SK-N-SH (cell line): Measurements from ENCODE around the gene ELMO1. TPM values are rescaled to one million over a fixed set of nuclear protein-coding genes. Genes with fewer than 3 reads are reported as not detected.

Experiments
- CTCF ChIA-PET: fragments of 300-600, 350-600 bp; formaldehyde crosslinking; extraction: SDS; loops from one replicate; lab custom pipeline; 2021; lab: Yijun Ruan, JAX
- POLR2A ChIA-PET: fragments of 350-600 bp; sonication (Branson Sonifier 250); formaldehyde crosslinking; extraction: SDS; loops from one replicate; lab custom pipeline; 2020; ENCODE audit warnings: antibody characterized with exemption, inconsistent platforms; lab: Yijun Ruan, JAX
- DNase-seq: peaks from one replicate; pipeline ENCODE4 v3.0.0; 2012
- H2AFZ ChIP-seq: fragments of 200-600 bp; sonication (generic); 2 replicates; pipeline ENCODE4 v1.8.1; 2016; ENCODE audit warnings: antibody characterized with exemption, mild to moderate bottlenecking, low read depth
- H3F3A ChIP-seq: fragments of 200-600 bp; sonication (generic); replicated peaks from 2 replicates; pipeline ENCODE3; 2016; ENCODE audit warnings: antibody characterized with exemption, mild to moderate bottlenecking; ENCODE audit not compliant: insufficient read depth
- H3K27ac ChIP-seq, 2 experiments: fragments of 200-500 bp in 1 of 2; fragments of 200-600 bp in 1 of 2; sonication (Bioruptor generic) in 1 of 2; sonication (generic), shearing (Covaris generic) in 1 of 2; 2 replicates each; pipeline versions ENCODE4 v1.5.1 to v1.6.1; 2014 to 2016; ENCODE audit warnings: low read depth in 2 of 2, inconsistent platforms in 1 of 2, low read length in 1 of 2, mild to moderate bottlenecking in 1 of 2, mixed read lengths in 1 of 2
- H3K27me3 ChIP-seq: fragments of 200-600 bp; sonication (generic), shearing (Covaris generic); 2 replicates; pipeline ENCODE4 v1.6.1; 2016; ENCODE audit warnings: mixed run types; ENCODE audit not compliant: insufficient read depth
- H3K36me3 ChIP-seq, 2 experiments: fragments of 200-500 bp in 1 of 2; fragments of 200-600 bp in 1 of 2; sonication (Bioruptor generic) in 1 of 2; sonication (generic) in 1 of 2; replicated peaks in 1 of 2; 2 replicates each; pipeline versions ENCODE3 to v1.5.1; 2014 to 2016; ENCODE audit warnings: low read length in 1 of 2, mild to moderate bottlenecking in 1 of 2; ENCODE audit not compliant: insufficient read depth in 2 of 2, control insufficient read depth in 1 of 2
- H3K4me1 ChIP-seq, 2 experiments: fragments of 200-500 bp in 1 of 2; fragments of 200-600 bp in 1 of 2; sonication (Bioruptor generic) in 1 of 2; sonication (generic), shearing (Covaris generic) in 1 of 2; 2 replicates each; pipeline versions ENCODE4 v1.5.1 to v1.6.1; 2014 to 2016; ENCODE audit warnings: low read depth in 1 of 2, low read length in 1 of 2, mixed run types in 1 of 2; ENCODE audit not compliant: insufficient read depth in 2 of 2, control insufficient read depth in 1 of 2
- H3K4me2 ChIP-seq: fragments of 200-600 bp; sonication (generic), shearing (Covaris generic); 2 replicates; pipeline ENCODE4 v1.6.1; 2017; ENCODE audit warnings: mixed run types
- H3K4me3 ChIP-seq, 2 experiments: fragments of 200-500 bp in 1 of 2; fragments of 200-600 bp in 1 of 2; sonication (Bioruptor generic) in 1 of 2; sonication (generic), shearing (Covaris generic) in 1 of 2; 2 replicates each; pipeline versions ENCODE4 v1.5.1 to v1.8.1; 2014 to 2016; ENCODE audit warnings: low read depth in 2 of 2, inconsistent platforms in 1 of 2, low read length in 1 of 2, mild to moderate bottlenecking in 1 of 2, mixed read lengths in 1 of 2, moderate library complexity in 1 of 2
- H3K79me2 ChIP-seq: fragments of 200-600 bp; sonication (generic); 2 replicates; pipeline ENCODE4 v1.8.1; 2017; ENCODE audit warnings: mild to moderate bottlenecking; ENCODE audit not compliant: insufficient read depth
- H3K9ac ChIP-seq: fragments of 200-600 bp; sonication (generic); 2 replicates; pipeline ENCODE4 v1.6.1; 2017; ENCODE audit warnings: mixed run types
- H3K9me2 ChIP-seq: fragments of 200-600 bp; sonication (generic); 2 replicates; pipeline ENCODE4 v1.6.1; 2017; ENCODE audit warnings: mixed run types
- H3K9me3 ChIP-seq: fragments of 200-600 bp; sonication (generic); 2 replicates; pipeline ENCODE4 v1.6.1; 2017; ENCODE audit warnings: mixed run types, mild to moderate bottlenecking, moderate library complexity
- H4K20me1 ChIP-seq: fragments of 200-600 bp; sonication (generic); 2 replicates; pipeline ENCODE4 v1.6.1; 2017; ENCODE audit warnings: mild to moderate bottlenecking, mixed run types; ENCODE audit not compliant: insufficient read depth
- ELF1 ChIP-seq: IDR thresholded peaks from 2 replicates; pipeline ENCODE4 v1.4.0; 2012
- FOXJ3 ChIP-seq: sonication (generic); formaldehyde crosslinking; IDR thresholded peaks from 2 replicates; pipeline ENCODE4 v1.5.1; 2020; ENCODE audit warnings: mild to moderate bottlenecking, missing genetic modification reagents
- FOXM1 ChIP-seq: IDR thresholded peaks from 2 replicates; pipeline ENCODE4 v1.4.0; 2012; ENCODE audit warnings: low read depth, mild to moderate bottlenecking
- GABPA ChIP-seq: IDR thresholded peaks from 2 replicates; pipeline ENCODE4 v1.4.0; 2012; ENCODE audit warnings: low read depth, mild to moderate bottlenecking
- GATA2 ChIP-seq: sonication (generic); formaldehyde crosslinking; IDR thresholded peaks from 2 replicates; pipeline ENCODE4 v1.5.0; 2020; ENCODE audit warnings: mild to moderate bottlenecking, missing genetic modification reagents
- RCOR1 ChIP-seq: fragments of 150-350 bp; IDR thresholded peaks from 2 replicates; pipeline ENCODE4 v1.6.1; 2017; ENCODE audit warnings: antibody characterized with exemption, low read length
- RXRA ChIP-seq: IDR thresholded peaks from 2 replicates; pipeline ENCODE4 v1.4.0; 2012; ENCODE audit warnings: low read depth, mild to moderate bottlenecking, borderline replicate concordance
- SIN3A ChIP-seq: IDR thresholded peaks from 2 replicates; pipeline ENCODE4 v1.6.1; 2012; ENCODE audit warnings: low read depth, mild to moderate bottlenecking, low read length, moderate library complexity, borderline replicate concordance
- TCF12 ChIP-seq: IDR thresholded peaks from 2 replicates; pipeline ENCODE4 v1.4.0; 2012
- TEAD4 ChIP-seq: IDR thresholded peaks from 2 replicates; pipeline ENCODE4 v1.4.0; 2012; ENCODE audit warnings: mild to moderate bottlenecking, borderline replicate concordance; ENCODE audit not compliant: insufficient read depth
- WGBS: methylation state at CpG from one replicate; pipeline ENCODE4 v1.1.6; 2017; ENCODE audit warnings: low lambda C conversion rate; 5-methylcytosine and 5-hydroxymethylcytosine counted together
- polyA plus RNA-seq, 3 experiments: library from polyadenylated mRNA; depleted of rRNA; stranded (reverse); fragments of >200 nt; gene quantifications; 2 replicates each; pipeline ENCODE4 v1.2.3, GENCODE V29; 2012
- TF ChIP-seq, protein P1 (sequence below): IDR thresholded peaks from 2 replicates; pipeline ENCODE4 v1.4.0; 2012; ENCODE audit warnings: low read depth
- TF ChIP-seq, protein P2 (sequence below): fragments of 200-600 bp; sonication (generic); IDR thresholded peaks from 2 replicates; pipeline ENCODE4 v1.6.1; 2017; ENCODE audit warnings: antibody characterized with exemption, mild to moderate bottlenecking, moderate library complexity
- TF ChIP-seq, protein P3 (sequence below): fragments of 150-350 bp; IDR thresholded peaks from 2 replicates; pipeline ENCODE4 v1.6.1; 2016; ENCODE audit warnings: mild to moderate bottlenecking, low read depth, low read length

ELMO1 gene
- polyA plus RNA-seq, 1 of the 3 experiments (the other 2 are of a cell fraction): 0.64 TPM

DNA sequence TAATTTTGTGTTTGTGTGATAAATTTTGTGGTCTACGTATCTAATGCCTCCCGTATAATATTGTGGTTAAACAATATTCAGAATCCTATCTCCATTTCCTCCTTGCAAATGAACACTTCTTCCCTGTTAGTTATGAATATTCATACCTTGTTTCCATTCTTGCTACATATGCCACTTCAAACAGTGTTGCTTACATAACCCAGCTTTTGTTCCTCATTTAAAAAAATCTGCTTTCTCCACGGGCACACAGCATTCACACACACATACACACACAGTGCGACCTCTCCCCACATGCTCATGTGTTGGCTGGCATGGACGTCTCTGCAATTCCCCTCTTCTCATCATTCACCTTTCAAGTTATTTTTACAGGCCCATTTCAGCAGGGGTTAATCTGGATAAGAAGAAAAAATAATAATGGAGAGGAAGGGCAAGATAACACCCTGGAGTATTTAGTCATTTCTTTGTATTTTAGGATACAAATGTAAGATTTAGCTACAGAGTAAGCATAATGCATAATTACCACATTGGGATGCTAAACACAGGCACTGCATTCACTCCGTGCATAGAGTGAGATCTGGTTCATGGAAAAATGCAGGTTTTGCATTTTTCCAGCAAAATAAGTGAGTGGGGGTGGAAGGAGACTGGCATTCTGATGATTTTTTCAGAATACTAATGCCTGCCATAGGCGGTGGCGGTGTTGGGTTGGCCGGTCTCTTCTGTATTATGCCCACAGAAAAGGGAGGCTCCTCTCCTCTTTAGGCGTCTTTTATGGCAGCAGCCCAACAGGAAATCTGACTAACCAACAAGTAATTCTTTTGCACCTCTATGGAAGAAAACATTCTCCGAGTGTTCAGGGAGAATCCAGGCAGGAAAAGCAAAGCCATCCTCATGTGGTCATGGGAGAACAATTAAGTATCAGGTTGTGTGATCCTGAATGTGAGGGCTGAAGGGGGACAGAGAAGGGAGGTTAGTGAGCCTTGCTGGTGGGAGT is 31.7 kb upstream of the ELMO1 start:
- H3K4me2 ChIP-seq: no peak overlapping the region
- no peaks in the 10 kb centered on the region for H3F3A ChIP-seq
- no peaks in the 10 kb centered on the region for H4K20me1 ChIP-seq
- CTCF ChIA-PET: interaction anchor here (1.5 to 2.1 kb wide), 3 partner anchors 15 to 245 kb away, joined by 3 to 8 read pairs (median 7); no protein-coding TSS in a partner anchor
- no peaks in the 10 kb centered on the region for H3K79me2 ChIP-seq
- H3K27me3 ChIP-seq: no peaks in the 10 kb centered on the region
- WGBS: 54% methylated on average over 11 of the region's 11 CpGs
- H3K9ac ChIP-seq: no peak overlapping the region
- POLR2A ChIA-PET: no interaction called here
- peaks cover 0 to 31% of the 10 kb centered on the region in 2 experiments; a peak in 2 of 4 replicates for H3K4me1 ChIP-seq
- DNase-seq: no peak
- no peak overlapping the region for H3K4me3 ChIP-seq
- H3K27ac ChIP-seq: no peak overlapping the region
- peaks cover 6% of the 10 kb centered on the region; the same call in 1 of the 2 replicates for H3K9me3 ChIP-seq
- no peaks in the 10 kb centered on the region for H3K9me2 ChIP-seq
- no peaks in the 10 kb centered on the region for H3K36me3 ChIP-seq
- no peak overlapping the region for H2AFZ ChIP-seq
- TF ChIP-seq TCF12 (no peak), SIN3A (no peak), FOXJ3 (CRISPR knock-in tag) (no peak), RCOR1 (no peak), RXRA (no peak), ELF1 (no peak)
- TF ChIP-seq, protein P1, sequence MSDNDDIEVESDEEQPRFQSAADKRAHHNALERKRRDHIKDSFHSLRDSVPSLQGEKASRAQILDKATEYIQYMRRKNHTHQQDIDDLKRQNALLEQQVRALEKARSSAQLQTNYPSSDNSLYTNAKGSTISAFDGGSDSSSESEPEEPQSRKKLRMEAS: no peak
- TF ChIP-seq, protein P2, sequence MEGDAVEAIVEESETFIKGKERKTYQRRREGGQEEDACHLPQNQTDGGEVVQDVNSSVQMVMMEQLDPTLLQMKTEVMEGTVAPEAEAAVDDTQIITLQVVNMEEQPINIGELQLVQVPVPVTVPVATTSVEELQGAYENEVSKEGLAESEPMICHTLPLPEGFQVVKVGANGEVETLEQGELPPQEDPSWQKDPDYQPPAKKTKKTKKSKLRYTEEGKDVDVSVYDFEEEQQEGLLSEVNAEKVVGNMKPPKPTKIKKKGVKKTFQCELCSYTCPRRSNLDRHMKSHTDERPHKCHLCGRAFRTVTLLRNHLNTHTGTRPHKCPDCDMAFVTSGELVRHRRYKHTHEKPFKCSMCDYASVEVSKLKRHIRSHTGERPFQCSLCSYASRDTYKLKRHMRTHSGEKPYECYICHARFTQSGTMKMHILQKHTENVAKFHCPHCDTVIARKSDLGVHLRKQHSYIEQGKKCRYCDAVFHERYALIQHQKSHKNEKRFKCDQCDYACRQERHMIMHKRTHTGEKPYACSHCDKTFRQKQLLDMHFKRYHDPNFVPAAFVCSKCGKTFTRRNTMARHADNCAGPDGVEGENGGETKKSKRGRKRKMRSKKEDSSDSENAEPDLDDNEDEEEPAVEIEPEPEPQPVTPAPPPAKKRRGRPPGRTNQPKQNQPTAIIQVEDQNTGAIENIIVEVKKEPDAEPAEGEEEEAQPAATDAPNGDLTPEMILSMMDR: no peak
- TF ChIP-seq, protein P3, sequence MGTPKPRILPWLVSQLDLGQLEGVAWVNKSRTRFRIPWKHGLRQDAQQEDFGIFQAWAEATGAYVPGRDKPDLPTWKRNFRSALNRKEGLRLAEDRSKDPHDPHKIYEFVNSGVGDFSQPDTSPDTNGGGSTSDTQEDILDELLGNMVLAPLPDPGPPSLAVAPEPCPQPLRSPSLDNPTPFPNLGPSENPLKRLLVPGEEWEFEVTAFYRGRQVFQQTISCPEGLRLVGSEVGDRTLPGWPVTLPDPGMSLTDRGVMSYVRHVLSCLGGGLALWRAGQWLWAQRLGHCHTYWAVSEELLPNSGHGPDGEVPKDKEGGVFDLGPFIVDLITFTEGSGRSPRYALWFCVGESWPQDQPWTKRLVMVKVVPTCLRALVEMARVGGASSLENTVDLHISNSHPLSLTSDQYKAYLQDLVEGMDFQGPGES: no peak
- TF ChIP-seq, all 33 proteins: peak for 0

DNA sequence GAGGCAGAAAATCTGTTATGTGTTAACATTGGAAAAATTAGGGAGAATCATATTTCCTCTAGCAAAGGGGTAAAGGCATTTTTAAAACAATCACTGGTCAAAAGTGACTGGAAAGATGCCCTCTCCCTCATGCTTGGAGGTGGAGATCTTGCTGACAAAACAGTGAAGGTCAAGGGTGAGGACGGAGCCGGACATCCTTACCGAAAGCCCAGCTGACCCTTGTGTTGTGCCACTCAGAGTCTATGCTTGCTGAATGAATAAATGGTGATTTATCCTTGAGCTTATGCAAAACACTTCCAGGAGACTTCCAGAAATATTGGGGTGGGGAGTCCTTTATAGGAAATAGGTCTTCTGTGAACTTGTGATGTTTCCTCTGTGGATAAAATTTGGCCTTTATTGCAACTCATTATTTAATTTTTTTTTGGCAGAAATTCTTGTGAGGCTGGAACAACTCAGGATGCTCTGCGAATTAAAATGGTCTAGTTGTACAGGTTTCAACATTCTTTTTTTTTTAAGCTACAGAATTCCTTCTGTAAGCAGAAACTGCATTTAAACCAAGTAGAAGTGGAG is 28.3 kb upstream of the ELMO1 start:
- no peak for TF ChIP-seq FOXM1
- no peak for TF ChIP-seq TEAD4
- no peak for TF ChIP-seq GATA2 (CRISPR knock-in tag)
- no peak for TF ChIP-seq GABPA
- TF ChIP-seq, all 33 proteins: peak for 0
- H4K20me1 ChIP-seq: no peaks in the 10 kb centered on the region
- peaks cover 10% of the 10 kb centered on the region; the same call in 1 of the 2 replicates for H3K9me3 ChIP-seq
- H3K36me3 ChIP-seq: no peaks in the 10 kb centered on the region
- no peak overlapping the region for H3K4me3 ChIP-seq
- H3K79me2 ChIP-seq: no peaks in the 10 kb centered on the region
- H3K27ac ChIP-seq: no peak overlapping the region
- no peaks in the 10 kb centered on the region; the same call in 1 of the 2 replicates for H3K9me2 ChIP-seq
- H3K4me1 ChIP-seq: peaks cover 0 to 15% of the 10 kb centered on the region in 2 experiments; a peak in 2 of 4 replicates
- H3F3A ChIP-seq: no peaks in the 10 kb centered on the region
- POLR2A ChIA-PET: no interaction called here
- H2AFZ ChIP-seq: no peak overlapping the region
- H3K27me3 ChIP-seq: no peaks in the 10 kb centered on the region
- H3K9ac ChIP-seq: no peak overlapping the region
- DNase-seq: no peak
- CTCF ChIA-PET: interaction anchor here (1.0 to 3.8 kb wide), 6 partner anchors 10 to 355 kb away, joined by 3 to 25 read pairs (median 4); no protein-coding TSS in a partner anchor
- H3K4me2 ChIP-seq: no peak overlapping the region
- 48% methylated on average over 4 of the region's 4 CpGs for WGBS
